ENCODE data around the gene GBP1. TPM values are rescaled to one million over a fixed set of nuclear protein-coding genes. Genes with fewer than 3 reads are reported as not detected.
"Not testable (repeated sequence)": the region's sequence is repeated elsewhere in the genome, so short reads cannot be mapped to it uniquely, and the experiment has no call there.

The GBP1 gene
- total RNA-seq, 1 donor from 2014 or later, result 8.3 TPM

DNA sequence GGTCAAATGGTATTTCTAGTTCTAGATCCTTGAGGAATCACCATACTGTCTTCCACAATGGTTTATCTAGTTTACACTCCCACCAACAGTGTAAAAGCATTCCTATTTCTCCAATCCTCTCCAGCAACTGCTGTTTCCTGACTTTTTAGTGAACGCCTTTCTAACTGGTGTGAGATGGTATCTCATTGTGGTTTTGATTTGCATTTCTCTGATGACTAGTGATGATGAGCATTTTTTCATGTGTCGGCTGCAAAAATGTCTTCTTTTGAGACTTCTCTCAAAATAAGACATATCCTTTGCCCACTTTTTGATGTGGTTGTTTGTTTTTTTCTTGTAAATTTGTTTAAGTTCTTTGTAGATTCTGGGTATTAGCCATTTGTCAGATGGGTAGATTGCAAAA lies 36.0 kb downstream of the GBP1 start:
- intact Hi-C loops (cut with DNase I); DNase-seq (ENCODE audit: missing footprints); ATAC-seq: not testable (repeated sequence)

DNA sequence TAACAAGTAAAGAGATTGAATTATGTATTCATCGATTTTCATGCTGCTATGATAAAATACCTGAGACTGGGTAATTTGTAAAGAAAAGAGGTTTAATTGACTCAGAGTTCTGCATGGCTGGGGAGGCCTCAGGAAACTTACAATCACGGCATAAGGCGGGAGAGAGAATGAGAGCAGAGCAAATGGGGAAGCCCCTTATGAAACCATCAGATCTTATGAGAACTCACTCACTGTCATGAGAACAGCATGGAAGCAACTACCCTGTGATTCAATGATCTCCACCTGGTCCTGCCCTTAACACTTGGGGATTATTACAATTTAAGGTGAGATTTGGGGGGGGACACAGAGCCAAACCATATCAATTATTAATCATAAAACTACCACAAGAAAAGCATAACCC lies 39.1 kb downstream of the GBP1 start:
- ATAC-seq (no peak), DNase-seq (ENCODE audit: missing footprints) (no peak)
- intact Hi-C loops (cut with DNase I), result no loop called here

DNA sequence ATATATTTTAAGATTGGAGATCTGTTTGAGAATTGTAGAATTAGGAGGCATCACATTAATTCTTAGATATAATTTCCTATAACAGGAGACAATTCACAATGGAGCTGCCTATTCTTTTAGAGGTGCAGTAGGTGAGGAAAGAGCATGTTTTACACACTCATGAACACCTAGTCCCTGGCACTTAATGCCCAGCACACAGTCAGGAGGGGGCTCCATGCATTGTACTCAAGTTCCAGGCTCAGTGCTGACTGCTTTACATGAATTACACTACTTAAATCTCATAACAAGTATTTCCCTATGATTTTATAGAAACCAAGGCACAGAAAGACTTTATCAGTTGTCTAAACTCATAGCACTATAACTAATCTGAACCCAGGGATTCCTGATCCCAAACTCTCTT lies 42.0 kb downstream of the GBP1 start:
- ATAC-seq, result no peak
- intact Hi-C loops (cut with DNase I), result no loop called here

DNA sequence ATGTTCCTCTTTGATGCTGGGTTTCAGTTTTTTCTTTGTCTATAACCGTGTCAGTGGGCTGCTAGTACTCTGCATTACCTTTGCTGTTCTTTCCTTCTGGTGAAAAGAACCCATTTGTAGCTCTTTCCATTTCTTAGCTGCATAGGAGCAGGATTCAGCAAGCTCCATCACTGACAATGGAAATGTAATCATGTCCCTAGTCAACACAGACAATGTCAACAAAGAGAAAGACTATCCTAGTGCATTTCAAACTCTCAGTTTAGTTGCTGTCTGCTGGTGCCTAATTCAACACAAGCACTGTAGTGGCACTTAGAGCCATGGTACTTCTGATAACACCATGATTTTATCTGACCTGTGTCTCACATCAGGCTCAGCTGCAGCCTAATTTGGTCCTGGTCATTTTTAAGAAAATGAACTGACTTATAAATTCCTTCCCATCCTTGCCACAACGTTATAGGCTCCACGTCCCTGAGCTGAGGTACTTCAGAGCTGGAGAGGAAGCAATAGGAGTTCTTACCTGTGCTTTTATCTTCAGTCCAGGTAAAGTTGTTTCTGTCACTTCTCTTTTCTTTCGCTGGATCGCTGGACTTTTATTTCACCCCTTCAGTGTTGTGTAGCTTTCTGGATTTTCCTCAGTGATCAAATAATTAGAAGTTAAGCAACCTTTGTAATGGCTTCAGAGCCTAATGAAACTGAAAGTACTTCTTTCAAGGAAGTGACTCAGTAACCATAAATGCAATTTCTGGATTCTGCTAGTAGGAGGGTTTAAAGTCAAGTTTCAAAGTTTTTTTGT lies 42.6 kb downstream of the GBP1 start, which contains the start of gene GBP3:
Gene GBP3, minus strand, starts transcription at position 700 of the 793 bp plus-strand sequence. CDS start 2,145 bp downstream, outside the sequence.
- intact Hi-C loops (cut with DNase I), result no loop called here
- ATAC-seq, result peak; percentile 68
- DNase-seq (ENCODE audit: missing footprints), result no peak

More for the DNA sequence above, 42.0 kb downstream of the GBP1 start:
- no peak for DNase-seq (ENCODE audit: missing footprints)

DNA sequence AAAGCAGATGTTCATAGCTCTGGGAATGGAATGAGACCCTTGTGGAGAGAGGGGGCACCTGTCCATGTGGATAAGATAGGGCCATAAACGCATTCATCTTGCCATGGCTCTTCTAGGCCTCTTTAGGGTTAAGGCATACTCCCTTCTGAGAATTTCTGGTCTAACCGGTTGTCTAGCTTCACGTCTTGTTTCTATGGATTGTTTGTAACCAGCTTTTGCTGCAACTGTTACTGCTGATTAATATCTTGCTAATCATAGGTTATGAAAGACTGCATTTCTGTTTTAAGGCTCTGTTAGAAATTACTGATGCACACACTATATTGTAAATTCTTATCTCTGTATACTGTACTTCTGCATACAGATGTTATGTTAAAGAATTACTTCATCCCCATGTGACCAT lies 46.7 kb downstream of the GBP1 start:
- DNase-seq (ENCODE audit: missing footprints); ATAC-seq; intact Hi-C loops (cut with DNase I): not testable (repeated sequence)

DNA sequence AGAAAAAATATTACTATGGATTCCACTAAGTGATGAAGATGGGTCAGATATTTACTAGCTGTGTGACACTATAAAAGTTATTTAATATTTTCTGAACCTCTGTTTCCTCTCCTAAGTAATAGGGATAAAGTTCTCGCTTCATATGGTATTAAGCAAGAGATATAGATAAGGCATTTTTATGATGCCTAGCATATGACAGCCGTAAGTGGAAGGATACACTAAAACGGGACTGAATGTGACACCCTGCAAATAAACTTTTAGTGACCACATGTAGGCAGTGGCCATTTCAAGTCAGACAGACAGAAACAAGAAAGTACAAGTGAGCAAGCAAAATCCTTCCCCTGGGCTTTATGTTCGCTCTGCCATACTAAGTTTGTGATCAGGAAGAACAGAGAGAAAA lies 56.5 kb downstream of the GBP1 start:
- intact Hi-C loops (cut with DNase I), result no loop called here
- DNase-seq (ENCODE audit: missing footprints), result no peak
- no peak for ATAC-seq

DNA sequence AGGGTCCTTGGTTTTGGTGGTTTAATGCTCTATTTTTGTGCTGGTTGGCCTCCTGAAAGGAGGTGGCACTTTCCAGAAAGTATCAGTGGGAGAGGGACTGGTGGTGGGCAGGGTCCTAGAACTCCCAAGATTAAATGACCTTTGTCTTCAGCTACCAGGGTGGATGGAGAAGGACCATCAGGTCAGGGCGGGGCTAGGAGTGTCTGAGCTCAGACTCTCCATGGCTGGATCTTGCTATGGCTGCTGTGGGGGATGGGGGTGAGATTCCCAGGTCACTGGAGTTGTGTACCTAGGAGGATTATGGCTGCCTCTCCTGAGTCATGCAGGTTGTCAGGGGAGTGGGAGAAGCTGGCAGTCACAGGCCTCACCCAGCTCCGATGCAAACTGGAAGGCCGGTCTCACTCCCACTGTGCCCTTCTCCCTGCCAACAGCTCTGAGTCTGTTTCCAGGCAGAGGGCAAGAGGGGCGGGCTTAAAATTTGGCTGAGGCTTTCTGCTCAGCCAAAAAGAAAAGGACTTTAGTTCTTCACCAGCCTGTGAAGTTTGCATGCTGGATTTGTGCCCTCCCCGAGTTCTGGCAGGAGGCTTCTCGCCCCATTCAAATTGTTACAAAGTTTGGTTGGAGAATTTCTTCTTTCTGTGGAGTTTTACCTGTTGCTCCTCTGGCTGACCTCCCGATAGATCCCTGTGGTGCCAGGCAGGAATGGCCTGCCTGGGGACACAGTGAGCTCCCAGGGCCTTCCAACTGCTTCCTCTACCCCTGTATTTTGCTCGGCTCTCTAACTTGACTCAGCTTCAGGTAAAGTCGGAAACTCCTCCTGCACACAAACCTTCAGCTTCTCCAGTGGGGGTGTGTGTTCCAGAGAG lies 59.5 kb downstream of the GBP1 start:
- no peak for ATAC-seq
- intact Hi-C loops (cut with DNase I), result no loop called here
- no peak for DNase-seq (ENCODE audit: missing footprints)

Other genes starting within 250 kb of the GBP1 start
- gene GTF2B, start 173.6 kb downstream of the GBP1 start, total RNA-seq, result 12.4 TPM
- gene KYAT3, start 72.6 kb downstream of the GBP1 start, total RNA-seq, result 6.8 TPM
- 10.7 TPM for gene RBMXL1, start 72.6 kb downstream of the GBP1 start, total RNA-seq
- gene GBP3, start 42.3 kb downstream of the GBP1 start, total RNA-seq, result 9.3 TPM
- 13.1 TPM for gene GBP2, start 60.9 kb upstream of the GBP1 start, total RNA-seq
- gene GBP7, start 110.8 kb upstream of the GBP1 start, total RNA-seq, result not detected
- 5.9 TPM for gene GBP4, start 133.7 kb upstream of the GBP1 start, total RNA-seq
- gene GBP5, start 207.7 kb upstream of the GBP1 start, total RNA-seq, result 0.68 TPM

All from Right ventricle myocardium inferior (tissue), 1 donor.